Right renal cortex interstitium (tissue), 3 donors: ENCODE results near the gene LIMK2. TPM values are rescaled to one million over a fixed set of nuclear protein-coding genes. Genes with fewer than 3 reads are reported as not detected.
A peak's percentile ranks its signal among the peaks of the same experiment; 100 is the strongest.
"Not testable (repeated sequence)": the region's sequence is repeated elsewhere in the genome, so short reads cannot be mapped to it uniquely, and the experiment has no call there.

Experiments used
- DNase-seq, 3 donors: peaks; one replicate each; pipeline ENCODE4 v3.0.0-alpha.2; 2013; ENCODE audit warnings: low read depth in 3 of 3, low spot score in 2 of 3
- polyA plus RNA-seq, 3 donors: library from polyadenylated mRNA; unstranded; fragments of 120-200 nt; gene quantifications; one replicate each; pipeline ENCODE4 v1.2.1, GENCODE V29; 2013; ENCODE audit not compliant: insufficient read length in 3 of 3

Gene LIMK2
- polyA plus RNA-seq: 10 to 100 TPM; 48.5 to 50.8 (median 49.4) TPM

GRCh38 chr22:31211862-31212730 is at the start of gene LIMK2:
Gene LIMK2 (plus strand): TSS chr22:31212298. CDS start chr22:31212409, 111 bp downstream.
- peak; percentile 61 to 86 (median 77) for DNase-seq

DNA sequence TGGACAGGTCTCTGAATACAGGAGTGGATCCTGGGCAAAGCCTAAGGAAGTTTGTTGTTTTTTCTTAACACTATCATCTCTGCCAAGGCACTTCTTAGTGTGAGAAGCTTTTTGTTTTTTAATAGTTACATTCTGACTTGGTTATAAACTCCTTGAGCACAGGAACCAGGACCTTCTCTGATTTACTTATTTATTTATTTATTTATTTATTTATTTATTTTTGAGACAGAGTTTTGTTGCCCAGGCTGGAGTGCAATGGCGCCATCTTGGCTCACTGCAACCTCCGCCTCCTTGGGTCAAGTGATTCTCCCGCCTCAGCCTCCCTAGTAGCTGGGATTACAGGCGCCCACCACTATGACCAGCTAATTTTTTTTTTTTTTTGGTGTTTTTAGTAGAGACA is 41.1 kb upstream of the LIMK2 start:
- DNase-seq: no peak

DNA sequence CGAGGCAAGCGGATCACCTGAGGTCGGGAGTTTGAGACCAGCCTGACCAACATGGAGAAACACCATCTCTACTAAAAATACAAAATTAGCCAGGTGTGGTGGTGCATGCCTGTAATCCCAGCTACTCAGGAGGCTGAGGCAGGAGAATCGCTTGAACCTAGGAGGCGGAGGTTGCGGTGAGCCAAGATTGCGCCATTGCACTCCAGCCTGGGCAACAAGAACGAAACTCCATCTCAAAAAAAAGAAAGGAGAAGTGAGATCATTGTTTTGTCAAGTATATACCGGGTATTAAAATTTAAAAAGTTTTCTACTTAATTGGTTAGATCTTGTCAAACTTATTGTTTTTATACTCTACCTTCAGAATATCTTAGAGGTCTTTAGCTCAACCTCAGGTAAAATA is 40.4 kb upstream of the LIMK2 start:
- DNase-seq: not testable (repeated sequence)

- no peak for DNase-seq
These were observed 38.5 kb upstream of the LIMK2 start for GRCh38 chr22:31173386-31174145.

DNA sequence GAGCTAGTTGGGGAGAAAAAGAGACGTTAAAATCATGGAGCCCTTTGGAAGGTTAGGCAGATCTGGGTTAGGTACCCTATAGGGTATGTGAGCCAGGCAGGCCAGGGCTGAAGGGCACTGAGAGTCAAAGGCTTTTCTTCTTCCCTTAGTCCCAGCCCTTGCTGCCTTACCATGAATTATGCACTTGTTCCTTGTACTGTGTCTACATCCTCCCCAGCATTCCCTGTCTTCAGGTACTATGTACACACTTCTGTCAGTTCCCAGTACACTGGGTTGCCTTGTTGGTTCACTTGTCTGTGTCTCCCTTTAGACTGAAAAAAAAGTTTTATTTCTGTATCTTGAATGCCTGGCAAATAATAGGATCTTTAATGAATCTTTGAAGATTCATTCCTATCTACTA is 35.2 kb upstream of the LIMK2 start:
- no peak for DNase-seq

DNA sequence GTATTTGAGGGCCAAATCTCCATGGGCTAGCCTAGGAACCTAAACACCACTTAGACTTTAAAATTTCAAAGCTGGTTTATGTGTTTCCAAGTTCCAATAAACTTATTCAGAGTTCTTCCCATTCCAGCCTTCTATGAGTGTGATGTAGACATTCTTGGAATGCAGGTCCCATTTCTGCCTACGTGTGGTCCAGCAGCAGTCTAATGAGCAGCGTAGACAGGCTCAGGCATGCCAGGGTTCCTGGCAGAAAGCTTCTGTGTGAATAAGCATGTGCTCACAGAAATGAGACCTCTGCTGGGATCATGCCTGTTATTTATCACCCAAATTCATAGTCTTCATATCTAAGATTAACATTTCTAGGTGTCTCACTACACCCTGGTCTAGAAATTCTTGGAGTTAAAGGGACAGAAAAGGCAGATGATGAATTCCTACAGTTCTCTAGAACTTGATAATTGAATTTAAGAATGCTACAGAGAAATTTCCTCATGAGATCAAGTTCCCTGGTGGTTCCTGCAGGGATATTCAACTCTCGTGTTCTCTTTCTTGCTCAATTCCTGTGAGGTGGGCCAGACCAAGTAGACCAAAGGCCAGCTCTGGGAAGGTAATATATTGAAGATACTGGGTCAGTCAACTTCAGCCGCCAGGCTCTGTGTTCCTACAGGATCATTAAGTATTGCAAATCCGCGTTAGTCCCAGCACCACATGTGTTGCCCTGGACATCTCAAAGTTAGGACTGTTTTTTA is 34.5 kb upstream of the LIMK2 start:
- DNase-seq: no peak

- DNase-seq: no peak
These were observed 33.2 kb upstream of the LIMK2 start for GRCh38 chr22:31178859-31179258.

GRCh38 chr22:31179345-31179744 is 32.8 kb upstream of the LIMK2 start:
- DNase-seq: no peak

- DNase-seq: no peak
These were observed 28.1 kb upstream of the LIMK2 start for GRCh38 chr22:31184015-31184414.

GRCh38 chr22:31185056-31185455 is 27.0 kb upstream of the LIMK2 start:
- no peak for DNase-seq

DNA sequence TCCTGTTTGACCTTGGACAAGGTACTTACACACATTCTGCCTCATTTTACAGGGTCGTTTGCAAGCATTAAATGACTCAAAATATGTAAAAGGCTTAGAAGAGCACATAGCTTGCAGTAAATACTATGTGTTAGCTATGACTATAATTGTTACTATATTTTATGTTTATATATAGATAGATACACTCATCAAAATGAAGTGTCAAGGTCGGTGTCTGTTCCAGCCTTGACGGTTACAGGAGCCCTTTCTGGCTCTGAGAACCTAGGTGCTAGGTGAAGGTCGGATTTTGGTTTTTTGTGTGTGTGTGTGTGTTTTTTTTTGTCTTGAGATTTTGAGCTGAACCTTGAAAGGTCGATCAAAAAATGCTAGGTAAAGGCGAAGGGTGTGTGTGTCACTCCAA is 24.5 kb upstream of the LIMK2 start:
- no peak for DNase-seq

DNA sequence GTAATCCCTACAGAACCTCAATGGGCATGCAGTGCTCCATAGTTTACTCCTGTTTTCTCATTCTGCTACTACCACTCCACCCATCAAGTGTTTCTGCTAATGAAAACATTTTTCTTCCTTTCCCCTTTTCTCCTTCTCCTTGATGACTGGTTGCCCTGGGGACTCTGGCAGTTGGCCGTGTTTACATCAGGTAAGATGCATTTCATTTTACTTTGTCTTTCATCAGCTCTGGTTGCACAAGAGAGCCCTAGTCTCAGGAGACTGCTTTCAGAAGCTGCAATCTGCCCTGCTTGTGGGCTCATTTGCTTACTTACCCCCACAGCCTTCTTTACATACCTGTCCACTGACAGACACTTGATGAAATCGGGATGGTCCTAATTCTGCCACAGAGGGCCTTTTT is 19.6 kb upstream of the LIMK2 start:
- DNase-seq: no peak

DNA sequence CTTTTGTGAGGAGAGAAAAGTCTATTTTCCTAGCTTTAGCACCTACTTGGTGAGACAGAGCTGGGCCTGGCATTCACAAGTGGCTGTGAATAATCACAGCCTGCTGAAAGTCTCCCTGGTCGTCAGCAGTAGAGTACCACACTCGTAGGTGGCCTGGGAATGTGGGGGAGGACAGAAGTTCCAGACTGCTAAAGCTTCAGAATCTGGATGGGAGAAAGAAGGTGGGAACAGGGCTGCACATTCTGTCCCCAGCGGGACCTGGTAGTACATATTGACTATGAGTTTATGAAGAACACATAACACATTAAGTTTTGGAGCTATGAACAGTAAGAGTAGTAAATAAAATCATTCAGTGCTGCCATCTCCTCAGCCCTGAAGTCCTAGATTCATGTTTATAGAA is 19.0 kb upstream of the LIMK2 start:
- no peak for DNase-seq

- DNase-seq: not testable (repeated sequence)
These were observed 17.4 kb upstream of the LIMK2 start for GRCh38 chr22:31194681-31195080.

DNA sequence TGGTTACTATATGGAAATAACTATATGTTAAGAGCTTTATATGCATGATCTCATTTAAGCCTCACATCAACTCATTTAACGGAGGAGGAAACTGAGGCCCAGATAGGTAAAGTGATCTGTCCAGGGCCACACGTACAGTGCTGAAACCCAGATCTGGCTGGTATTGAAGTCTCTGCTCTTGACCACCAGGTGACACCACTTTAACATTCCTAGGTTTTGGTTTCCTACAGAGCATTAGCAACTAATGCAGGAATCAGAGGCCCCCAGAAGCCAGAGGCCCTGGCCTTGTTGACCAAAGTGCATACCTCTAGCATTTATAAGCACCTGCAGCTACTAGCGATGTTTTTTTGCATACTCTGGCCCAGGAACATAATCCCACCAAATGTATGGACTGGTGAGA is 12.9 kb upstream of the LIMK2 start:
- DNase-seq: no peak

DNA sequence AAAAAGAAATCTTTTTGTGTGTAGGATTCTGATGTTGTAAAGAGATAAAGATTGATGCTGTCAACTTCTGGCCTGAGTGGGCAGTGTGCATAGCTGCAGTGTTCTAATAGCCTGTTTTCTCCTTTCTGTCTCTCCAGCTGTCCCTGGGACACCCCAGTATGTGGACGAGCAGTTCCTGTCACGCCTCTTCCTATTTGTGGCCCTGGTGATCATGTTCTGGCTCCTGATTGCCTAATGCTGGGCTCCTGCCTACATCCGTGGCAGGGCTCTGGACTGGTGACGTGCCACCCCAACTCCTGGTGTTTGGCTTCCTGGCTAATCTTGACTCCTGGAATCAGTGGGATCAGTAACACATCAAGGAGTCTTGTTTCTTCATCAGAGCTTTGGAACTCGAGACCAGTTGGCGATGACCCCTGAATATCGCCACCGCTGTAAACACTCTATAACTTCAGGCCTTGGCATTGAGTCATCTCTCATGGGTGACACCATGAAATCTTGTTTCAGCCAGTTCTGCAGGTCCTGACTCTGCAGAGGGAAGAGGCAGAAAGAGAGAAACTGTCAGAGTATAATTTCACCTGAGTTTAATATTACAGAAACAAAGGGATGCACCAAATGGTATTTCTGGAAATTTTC is 7.6 kb upstream of the LIMK2 start:
- not testable (repeated sequence) for DNase-seq

- not testable (repeated sequence) for DNase-seq
These were observed 7.0 kb upstream of the LIMK2 start for GRCh38 chr22:31205059-31205458.

DNA sequence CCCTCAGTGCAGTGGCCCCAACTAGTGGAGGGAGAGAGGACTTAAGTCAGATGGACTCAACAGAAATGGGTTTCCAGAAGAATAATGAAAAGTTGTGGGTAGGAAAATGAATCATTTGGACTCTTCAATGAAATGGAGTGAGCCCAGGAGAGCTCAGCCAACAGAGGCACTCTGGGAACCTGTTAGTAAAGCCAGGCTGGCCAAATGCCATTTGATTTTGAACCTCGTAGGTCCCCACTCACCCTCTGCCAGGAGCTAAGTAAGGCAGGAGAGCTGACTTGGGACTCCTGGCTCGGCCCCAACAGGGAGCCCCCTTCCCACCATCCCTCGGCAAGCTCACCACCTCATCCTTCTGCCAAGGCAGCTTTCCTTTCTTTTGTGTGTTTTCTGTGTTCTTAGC is 5.6 kb upstream of the LIMK2 start:
- DNase-seq: not testable (repeated sequence)

DNA sequence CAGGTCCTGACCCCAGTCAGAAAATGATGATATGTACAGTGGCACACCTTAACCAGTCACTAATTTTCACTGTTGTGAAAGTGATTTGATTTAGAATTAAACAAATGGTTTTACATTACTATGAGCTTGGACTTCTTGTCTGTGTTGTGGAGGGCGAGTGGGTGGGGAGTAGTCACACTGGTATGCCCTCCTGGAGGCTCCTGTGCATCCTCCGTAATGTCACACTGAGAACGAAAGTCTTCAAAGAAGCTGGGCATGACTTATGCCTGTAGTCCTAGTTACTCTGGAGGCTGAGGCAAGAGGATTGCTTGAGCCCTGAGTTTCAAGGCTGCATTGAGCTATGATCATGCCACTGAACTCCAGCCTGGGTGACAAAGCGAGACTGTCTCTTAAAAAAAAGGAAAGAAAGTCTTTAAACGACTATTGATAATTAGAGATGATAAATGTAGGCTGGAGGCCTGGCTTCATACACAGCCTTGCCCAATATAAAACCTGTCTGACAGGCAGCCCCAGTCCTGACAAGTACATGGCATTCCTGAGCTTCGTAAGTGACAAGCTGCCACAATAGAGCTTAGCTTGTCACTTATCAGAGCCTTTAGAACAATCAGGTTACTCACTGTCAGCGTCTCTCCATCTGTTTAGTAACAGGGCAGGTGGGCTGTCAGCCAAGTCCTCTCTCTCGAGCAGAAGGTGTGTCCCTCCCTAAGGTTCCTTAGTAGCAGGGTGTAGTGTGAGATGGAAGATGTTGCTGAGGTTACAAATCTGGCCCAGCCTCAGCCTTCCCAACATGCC is 5.0 kb upstream of the LIMK2 start:
- DNase-seq: no peak
